ENCODE data around the gene DDX50.

- no peak for TF ChIP-seq POLR2A (IDR thresholded peaks at IDR 0.05)
- no peak for TF ChIP-seq CTCF (IDR thresholded peaks at IDR 0.05)
Observed at GRCh38 chr10:68950598-68950997, 49.5 kb downstream of the DDX50 start.
